ENCODE results near the gene MED27. TPM values are rescaled to one million over a fixed set of nuclear protein-coding genes. Genes with fewer than 3 reads are reported as not detected.
A peak's percentile ranks its signal among the peaks of the same experiment; 100 is the strongest.

MED27 gene
- total and polyA plus RNA-seq, 12 donors, result 8.0 to 20.7 (median 17.1) TPM

- H3K27me3 ChIP-seq, result no peaks in the 10 kb centered on the region
- peak overlapping the region in 1 of 10 donors; percentile 86 for H3K27ac ChIP-seq
- DNase-seq, result no peak
- WGBS, 2 donors, result 57 to 67% methylated on average over 10 of the region's 10 CpGs
- intact Hi-C loops (cut with DNase I), result no loop called here
- peaks cover 10 to 42% (median 22%) of the 10 kb centered on the region in 9 donors for H3K4me1 ChIP-seq
- ATAC-seq, result no peak
- no peak for TF ChIP-seq CTCF (IDR thresholded peaks at IDR 0.05)
- H3K9me3 ChIP-seq, result no peaks in the 10 kb centered on the region
- peaks cover 0 to 44% (median 3%) of the 10 kb centered on the region in 9 donors for H3K36me3 ChIP-seq
- peak overlapping the region in 9 of 10 donors; percentile 65 to 99 (median 81) for H3K4me3 ChIP-seq
These were observed 1.6 kb downstream of the MED27 start for GRCh38 chr9:132077881-132078698.

GRCh38 chr9:132075853-132076252, 3.8 kb downstream of the MED27 start:
- peaks cover 0 to 59% (median 3%) of the 10 kb centered on the region in 9 donors for H3K36me3 ChIP-seq
- no peak overlapping the region for H3K4me3 ChIP-seq
- peaks cover 10 to 46% (median 22%) of the 10 kb centered on the region in 9 donors for H3K4me1 ChIP-seq
- no peak overlapping the region for H3K27ac ChIP-seq
- ATAC-seq (no peak), DNase-seq (no peak)
- TF ChIP-seq CTCF (IDR thresholded peaks at IDR 0.05), result no peak
- no peaks in the 10 kb centered on the region for H3K27me3 ChIP-seq
- intact Hi-C loops (cut with DNase I), result no loop called here
- 78 to 80% methylated on average over 2 of the region's 2 CpGs for WGBS, 2 donors
- H3K9me3 ChIP-seq, result no peaks in the 10 kb centered on the region

GRCh38 chr9:132074736-132075135, 4.9 kb downstream of the MED27 start:
- TF ChIP-seq CTCF (IDR thresholded peaks at IDR 0.05), result no peak
- Histone ChIP-seq H3K27ac (no peak overlapping the region), H3K27me3 (no peaks in the 10 kb centered on the region), H3K36me3 (peaks cover 0 to 60% (median 3%) of the 10 kb centered on the region in 9 donors), H3K4me3 (no peak overlapping the region), H3K9me3 (no peaks in the 10 kb centered on the region), H3K4me1 (peaks cover 13 to 51% (median 29%) of the 10 kb centered on the region in 9 donors)
- ATAC-seq (no peak), DNase-seq (no peak)
- 81 to 85% methylated on average over 2 of the region's 2 CpGs for WGBS, 2 donors
- intact Hi-C loops (cut with DNase I), result no loop called here

- Histone ChIP-seq H3K27me3 (no peaks in the 10 kb centered on the region), H3K36me3 (peaks cover 0 to 75% (median 6%) of the 10 kb centered on the region in 9 donors), H3K4me3 (no peak overlapping the region), H3K4me1 (peaks cover 10 to 33% (median 13%) of the 10 kb centered on the region in 9 donors), H3K27ac (no peak overlapping the region), H3K9me3 (no peaks in the 10 kb centered on the region)
- 97 to 98% methylated on average over 16 of the region's 16 CpGs for WGBS, 2 donors
- intact Hi-C loops (cut with DNase I), result no loop called here
- ATAC-seq (no peak), DNase-seq (no peak)
- no peak for TF ChIP-seq CTCF (IDR thresholded peaks at IDR 0.05)
These were observed 7.7 kb downstream of the MED27 start for GRCh38 chr9:132071847-132072507.

Data from heart right ventricle (tissue), 16 donors.